ACC112 (cell line): ENCODE data around the gene TIAM1.
A peak's percentile ranks its signal among the peaks of the same experiment; 100 is the strongest.
"Not testable (repeated sequence)": the region's sequence is repeated elsewhere in the genome, so short reads cannot be mapped to it uniquely, and the experiment has no call there.

ENCODE experiments used
- H2AFZ ChIP-seq: fragments of 200-600 bp; sonication (generic); one replicate; pipeline ENCODE4 v1.6.0; 2017; ENCODE audit warnings: antibody characterized with exemption, low read length; ENCODE audit not compliant: unreplicated experiment
- H3K27ac ChIP-seq: fragments of 200-600 bp; sonication (generic); 2 replicates; pipeline ENCODE4 v1.5.1; 2014; ENCODE audit warnings: low read depth, mild to moderate bottlenecking, antibody characterized with exemption, low read length, moderate library complexity
- H3K27me3 ChIP-seq: fragments of 200-600 bp; sonication (generic); 2 replicates; pipeline ENCODE4 v1.6.1; 2014; ENCODE audit warnings: mild to moderate bottlenecking, antibody characterized with exemption, low read length, moderate library complexity, mixed read lengths; ENCODE audit not compliant: insufficient read depth
- H3K36me3 ChIP-seq: fragments of 200-600 bp; sonication (generic); 2 replicates; pipeline ENCODE4 v1.6.1; 2016; ENCODE audit warnings: mild to moderate bottlenecking, antibody characterized with exemption, low read length, moderate library complexity, mixed read lengths; ENCODE audit not compliant: insufficient read depth
- H3K4me1 ChIP-seq: fragments of 200-600 bp; sonication (generic); one replicate; pipeline ENCODE4 v1.6.1; 2016; ENCODE audit warnings: low read length, mixed read lengths; ENCODE audit not compliant: insufficient read depth, unreplicated experiment, control insufficient read depth
- H3K4me3 ChIP-seq: fragments of 200-600 bp; sonication (generic); 2 replicates; pipeline ENCODE4 v1.5.1; 2014; ENCODE audit warnings: mild to moderate bottlenecking, low read depth, low read length
- H3K79me2 ChIP-seq: fragments of 200-600 bp; sonication (generic); one replicate; pipeline ENCODE4 v1.6.0; 2016; ENCODE audit warnings: low read length; ENCODE audit not compliant: control insufficient read depth, unreplicated experiment, insufficient read depth

Gene TIAM1

DNA sequence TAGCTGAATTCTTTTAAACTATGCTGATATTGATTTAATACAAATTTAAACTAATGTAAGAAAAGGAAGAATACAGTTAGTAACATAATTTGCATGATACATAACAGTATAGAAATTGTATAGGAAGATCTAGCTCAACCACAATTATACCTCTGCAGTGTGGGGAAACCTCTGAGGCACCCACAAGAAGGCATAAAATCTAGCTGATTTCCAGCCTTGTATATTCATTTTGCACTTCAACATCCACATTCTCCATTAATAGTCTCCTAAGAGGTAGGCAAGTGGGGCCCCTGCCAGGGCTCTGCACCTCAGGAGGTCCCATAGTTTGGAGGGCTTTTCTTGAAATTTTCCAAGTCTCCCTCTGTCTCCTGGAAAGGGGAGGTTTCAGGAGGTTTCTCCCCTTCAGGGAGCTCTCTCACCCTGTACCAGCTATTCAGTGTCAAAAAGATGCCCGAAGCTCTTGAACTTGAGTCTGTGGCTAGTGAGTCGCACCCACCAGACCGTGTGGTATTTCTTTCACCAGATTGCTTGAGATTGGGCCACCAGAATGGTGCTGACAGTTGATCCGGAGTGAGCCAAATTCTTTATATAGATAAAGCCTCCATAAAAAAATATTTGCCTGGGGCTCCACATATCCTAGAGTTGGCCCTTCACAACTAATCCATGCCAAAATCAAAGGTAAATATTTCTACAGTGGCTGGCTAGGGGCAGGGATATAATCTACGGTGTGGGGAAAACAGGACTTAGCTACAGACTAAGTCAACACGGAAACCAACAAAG, 108.2 kb downstream of the TIAM1 start:
- no peak overlapping the region for H3K4me3 ChIP-seq
- H2AFZ ChIP-seq = no peak overlapping the region
- no peak overlapping the region for H3K27ac ChIP-seq
- H3K36me3 ChIP-seq = peaks cover 5% of the 10 kb centered on the region; the same call in 1 of the 2 replicates
- no peaks in the 10 kb centered on the region for H3K79me2 ChIP-seq
- no peaks in the 10 kb centered on the region for H3K27me3 ChIP-seq
- no peaks in the 10 kb centered on the region for H3K4me1 ChIP-seq

DNA sequence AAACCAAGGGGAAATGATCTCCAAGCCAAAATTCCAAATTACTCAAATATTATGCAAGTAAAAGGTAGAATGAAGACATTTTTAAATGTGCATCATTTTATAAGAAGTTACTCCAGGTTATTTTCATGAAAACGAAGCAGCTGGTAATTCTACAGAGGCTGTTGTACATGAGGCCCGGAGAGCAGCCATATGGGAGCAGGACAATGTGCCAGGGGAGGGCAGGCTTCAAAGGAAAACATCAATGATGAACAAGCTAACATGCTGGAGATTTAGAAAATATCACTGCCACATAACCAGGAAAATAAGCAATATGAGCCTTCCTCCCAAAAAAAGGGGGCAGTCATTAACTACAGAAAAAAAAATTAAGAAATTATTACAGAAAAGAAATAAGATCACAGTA, 109.1 kb downstream of the TIAM1 start:
- Histone ChIP-seq H3K36me3 (no peaks in the 10 kb centered on the region), H3K27ac (no peak overlapping the region), H2AFZ (no peak overlapping the region), H3K27me3 (no peaks in the 10 kb centered on the region), H3K4me3 (no peak overlapping the region), H3K79me2 (no peaks in the 10 kb centered on the region), H3K4me1 (no peaks in the 10 kb centered on the region)

DNA sequence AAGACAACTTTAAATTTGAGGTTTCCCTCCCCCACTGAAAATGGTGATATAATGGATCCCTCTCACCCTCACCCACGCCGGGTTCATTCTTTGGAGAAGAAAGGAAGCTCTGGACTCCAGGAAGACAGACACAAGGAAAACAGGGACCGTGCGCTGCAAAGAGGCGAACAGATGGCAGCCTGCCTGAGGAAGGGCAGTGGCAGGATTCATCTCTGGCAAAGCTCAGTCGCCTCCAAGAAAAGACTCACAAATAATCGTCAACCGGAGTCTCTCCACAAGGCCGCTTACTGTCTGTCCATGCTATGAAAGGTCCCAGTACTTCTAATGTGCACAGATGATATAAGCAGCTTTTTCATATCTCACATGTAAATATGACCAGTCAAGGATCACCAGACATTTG, 110.3 kb downstream of the TIAM1 start:
- Histone ChIP-seq H3K36me3 (no peaks in the 10 kb centered on the region), H3K4me3 (no peak overlapping the region), H3K27ac (no peak overlapping the region), H2AFZ (no peak overlapping the region), H3K79me2 (no peaks in the 10 kb centered on the region), H3K4me1 (no peaks in the 10 kb centered on the region), H3K27me3 (no peaks in the 10 kb centered on the region)

DNA sequence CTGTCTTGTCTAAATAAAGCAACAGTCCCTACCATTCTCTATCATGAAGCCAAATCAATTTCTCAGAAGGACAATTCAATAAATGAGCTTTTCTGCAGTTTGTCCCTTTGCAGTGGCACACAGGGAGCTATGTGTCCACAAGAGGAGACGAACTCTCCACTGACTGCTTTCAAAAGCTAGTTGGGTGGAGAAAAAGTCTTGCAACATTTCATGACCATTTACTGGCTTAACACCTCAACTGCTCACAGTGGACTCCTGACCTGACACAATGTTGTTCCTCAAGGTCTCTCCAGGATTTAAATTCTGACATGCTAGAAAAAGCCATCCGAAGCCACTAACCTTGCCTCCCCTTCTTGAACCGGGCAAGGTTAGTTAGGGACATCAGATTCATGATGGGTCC, 111.7 kb downstream of the TIAM1 start:
- Histone ChIP-seq H3K4me3 (no peak overlapping the region), H3K27me3 (no peaks in the 10 kb centered on the region), H3K36me3 (no peaks in the 10 kb centered on the region), H3K79me2 (no peaks in the 10 kb centered on the region), H3K27ac (no peak overlapping the region), H2AFZ (no peak overlapping the region), H3K4me1 (no peaks in the 10 kb centered on the region)

DNA sequence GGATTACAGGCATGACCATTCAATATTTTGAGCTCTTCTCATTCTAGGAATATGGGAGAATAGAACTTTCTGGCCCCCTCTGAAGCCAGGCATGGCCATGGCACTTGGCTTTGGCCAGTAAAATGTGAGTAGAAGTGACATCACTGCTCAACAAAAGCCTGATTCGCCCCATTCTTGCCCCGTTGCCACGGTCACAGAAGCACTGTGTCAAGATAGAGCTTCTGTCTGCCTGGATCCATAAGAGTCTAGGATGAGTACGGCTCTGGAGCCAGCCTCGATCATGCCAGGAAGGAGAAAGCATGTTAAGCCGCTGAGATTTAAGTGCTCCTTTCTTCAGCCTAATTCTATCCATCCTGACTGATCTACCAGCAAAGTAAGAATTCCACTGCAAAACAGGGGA, 113.1 kb downstream of the TIAM1 start:
- Histone ChIP-seq H3K27me3 (no peaks in the 10 kb centered on the region), H2AFZ (no peak overlapping the region)

DNA sequence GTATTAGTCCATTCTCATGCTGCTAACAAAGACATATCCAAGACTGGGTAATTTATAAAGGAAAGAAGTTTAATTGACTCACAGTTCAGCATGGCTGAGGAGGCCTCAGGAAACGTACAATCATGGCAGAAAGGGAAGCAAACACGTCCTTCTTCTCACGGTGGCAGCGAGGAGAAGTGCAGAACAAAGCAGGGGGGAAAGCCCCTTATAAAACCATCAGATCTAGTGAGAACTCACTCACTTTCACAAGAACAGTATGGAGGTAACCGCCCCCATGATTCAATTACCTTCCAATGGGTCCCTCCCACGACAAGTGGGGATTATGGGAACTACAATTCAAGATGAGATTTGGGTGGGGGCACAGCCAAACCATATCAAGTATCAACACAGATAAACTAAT, 115.3 kb downstream of the TIAM1 start:
- not testable (repeated sequence) for H3K79me2 ChIP-seq, H3K4me1 ChIP-seq, H3K4me3 ChIP-seq, H3K27ac ChIP-seq, H3K27me3 ChIP-seq, H3K36me3 ChIP-seq, H2AFZ ChIP-seq

More for the DNA sequence above, 113.1 kb downstream of the TIAM1 start:
- H3K36me3 ChIP-seq = no peaks in the 10 kb centered on the region
- no peaks in the 10 kb centered on the region for H3K79me2 ChIP-seq
- no peaks in the 10 kb centered on the region for H3K4me1 ChIP-seq
- H3K4me3 ChIP-seq = no peak overlapping the region
- H3K27ac ChIP-seq = no peak overlapping the region

DNA sequence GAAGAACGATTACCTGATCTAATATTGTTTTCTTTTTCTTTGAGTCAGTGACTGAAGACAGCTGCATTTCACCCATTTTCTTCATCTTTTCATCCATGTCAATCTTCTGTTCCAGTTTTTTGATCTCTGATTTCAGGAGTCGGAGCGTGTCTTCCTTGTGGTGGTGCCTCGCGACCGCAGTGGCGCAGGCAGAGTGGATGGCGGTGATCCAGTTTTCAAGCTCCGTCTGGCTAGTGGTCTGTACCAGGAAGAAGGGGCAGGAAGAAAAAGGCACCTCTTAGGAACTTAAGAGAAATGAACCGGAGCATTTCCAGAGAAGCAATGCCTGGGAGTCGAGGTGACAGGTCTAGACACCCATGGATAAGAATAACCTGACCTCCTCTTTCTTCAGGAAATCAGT, 118.3 kb downstream of the TIAM1 start:
- Histone ChIP-seq H3K36me3 (no peaks in the 10 kb centered on the region), H3K4me3 (no peak overlapping the region), H3K27me3 (no peaks in the 10 kb centered on the region), H2AFZ (no peak overlapping the region), H3K27ac (no peak overlapping the region), H3K4me1 (peaks cover 13% of the 10 kb centered on the region), H3K79me2 (no peaks in the 10 kb centered on the region)

DNA sequence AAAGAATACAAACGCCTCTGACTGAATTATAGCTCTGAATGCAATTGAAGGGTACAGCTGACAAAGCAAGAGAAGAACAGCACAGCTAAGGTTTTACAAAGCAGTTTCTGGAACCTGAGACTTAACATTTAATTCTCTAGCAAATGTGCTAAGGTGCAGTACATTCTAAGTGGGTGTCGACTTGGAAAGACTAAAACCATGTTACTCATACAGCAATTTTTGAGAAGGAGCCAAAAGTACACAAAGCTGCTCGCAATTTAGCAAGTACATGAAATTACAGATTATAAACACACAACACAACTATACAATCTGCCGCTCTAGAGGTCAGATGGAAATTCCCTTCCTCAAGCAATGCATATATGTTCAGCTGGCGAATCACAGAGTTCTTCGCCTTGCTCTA, 121.9 kb downstream of the TIAM1 start:
- Histone ChIP-seq H3K27me3 (no peaks in the 10 kb centered on the region), H3K4me3 (no peak overlapping the region), H3K79me2 (no peaks in the 10 kb centered on the region), H3K27ac (no peak overlapping the region), H3K4me1 (peaks cover 36% of the 10 kb centered on the region), H2AFZ (no peak overlapping the region), H3K36me3 (no peaks in the 10 kb centered on the region)

DNA sequence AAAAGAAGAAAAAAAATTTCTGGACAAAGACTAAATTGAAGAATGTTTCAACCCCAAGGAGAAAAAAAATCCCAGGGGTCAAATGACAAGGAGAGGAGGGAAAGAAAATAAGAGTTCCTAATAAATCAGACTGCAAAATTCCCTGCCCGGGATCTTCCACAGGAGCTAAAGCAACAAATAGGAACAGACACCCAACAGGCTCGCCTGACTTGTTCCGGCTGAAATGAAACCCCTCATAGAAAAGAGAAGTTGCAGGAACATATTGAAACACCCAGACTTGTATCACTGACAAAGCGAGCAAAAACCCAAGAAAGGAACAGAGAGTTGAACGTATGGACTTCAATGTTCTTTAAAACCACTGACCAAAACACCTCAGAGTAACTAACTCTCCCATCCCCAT, 123.0 kb downstream of the TIAM1 start:
- no peaks in the 10 kb centered on the region for H3K79me2 ChIP-seq
- H3K4me1 ChIP-seq = peaks cover 36% of the 10 kb centered on the region

DNA sequence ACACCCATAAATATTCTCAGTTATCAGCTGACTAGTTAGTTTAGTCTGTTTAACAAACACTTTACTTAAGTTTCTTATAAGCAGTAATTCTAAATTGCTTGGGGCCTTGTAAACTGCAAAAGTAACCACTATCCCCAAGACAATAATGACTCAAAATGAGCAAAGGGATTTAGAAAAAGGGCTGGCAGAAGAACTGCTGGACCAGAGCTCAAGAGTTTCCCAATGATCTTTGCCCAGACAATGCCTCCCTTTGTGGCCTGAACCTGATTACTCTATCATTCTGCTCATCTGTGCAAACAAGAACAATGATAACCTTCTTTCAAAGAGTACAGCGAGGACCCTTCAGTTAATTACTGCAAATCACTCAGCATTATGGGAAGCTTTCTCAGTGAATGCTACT, 123.5 kb downstream of the TIAM1 start:
- no peaks in the 10 kb centered on the region for H3K36me3 ChIP-seq
- no peak overlapping the region for H3K4me3 ChIP-seq
- peak overlapping the region; percentile 25; the same call in 1 of the 2 replicates for H3K27ac ChIP-seq
- H3K79me2 ChIP-seq = no peaks in the 10 kb centered on the region
- peaks cover 36% of the 10 kb centered on the region for H3K4me1 ChIP-seq
- no peaks in the 10 kb centered on the region for H3K27me3 ChIP-seq
- H2AFZ ChIP-seq = no peak overlapping the region

More for the DNA sequence above, 123.0 kb downstream of the TIAM1 start:
- Histone ChIP-seq H3K36me3 (no peaks in the 10 kb centered on the region), H2AFZ (no peak overlapping the region), H3K27ac (no peak overlapping the region), H3K27me3 (no peaks in the 10 kb centered on the region), H3K4me3 (no peak overlapping the region)

DNA sequence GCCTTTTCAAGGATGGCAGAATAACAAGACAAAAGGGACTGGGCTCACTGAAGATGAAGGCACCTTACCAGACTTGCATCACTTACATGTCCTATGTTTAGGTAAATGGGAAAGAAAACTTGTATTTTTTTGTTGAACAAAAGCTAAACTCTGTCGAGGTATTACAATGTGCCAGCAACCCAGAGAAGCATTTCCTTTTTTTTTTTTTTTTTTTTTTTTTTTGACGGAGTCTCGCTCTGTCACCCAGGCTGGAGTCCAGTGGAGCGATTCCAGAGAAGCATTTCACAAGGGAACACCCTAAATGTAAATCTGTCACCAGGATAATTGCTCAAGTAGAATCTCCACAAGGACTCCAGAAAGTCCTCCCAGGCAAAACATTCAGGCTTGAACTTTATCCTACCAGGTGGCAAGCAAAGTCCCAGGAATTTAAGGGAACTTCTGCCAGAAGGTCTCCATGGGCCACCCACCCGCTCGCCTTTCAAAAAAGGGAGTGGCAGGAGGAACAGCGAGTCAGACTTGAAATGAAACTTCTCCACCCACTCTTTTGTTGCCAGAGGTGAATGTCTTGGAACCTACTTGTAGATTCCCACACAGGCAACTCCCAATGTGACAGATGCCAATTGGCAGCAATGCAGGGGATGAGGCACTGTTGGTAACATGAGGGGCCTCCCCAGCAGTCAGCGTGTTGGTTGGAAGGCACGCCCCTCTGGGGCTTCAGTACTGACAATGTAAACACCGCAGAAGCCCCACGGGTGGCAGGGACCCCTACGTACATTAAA, 125.0 kb downstream of the TIAM1 start:
- Histone ChIP-seq H3K4me1 (peaks cover 36% of the 10 kb centered on the region), H3K79me2 (no peaks in the 10 kb centered on the region), H3K36me3 (no peaks in the 10 kb centered on the region), H3K27ac (peak overlapping the region; percentile 25; the same call in 1 of the 2 replicates), H3K4me3 (peak overlapping the region; percentile 64), H2AFZ (peak overlapping the region; percentile 47), H3K27me3 (no peaks in the 10 kb centered on the region)
